IPS-18a (cell line): ENCODE measurements around the gene WNT5B.
"Not testable (repeated sequence)": the region's sequence is repeated elsewhere in the genome, so short reads cannot be mapped to it uniquely, and the experiment has no call there.

Source experiments
- H3K27ac ChIP-seq: one replicate; pipeline ENCODE4 v1.5.1; 2013; ENCODE audit warnings: low read length
- H3K27me3 ChIP-seq: one replicate; pipeline ENCODE4 v1.6.1; 2013; ENCODE audit warnings: mild to moderate bottlenecking, low read length; ENCODE audit not compliant: control insufficient read depth, insufficient read depth
- H3K36me3 ChIP-seq: one replicate; pipeline ENCODE4 v1.6.1; 2013; ENCODE audit warnings: low read depth, low read length; ENCODE audit not compliant: control insufficient read depth
- H3K4me1 ChIP-seq: one replicate; pipeline ENCODE4 v1.6.1; 2013; ENCODE audit warnings: low read depth, low read length; ENCODE audit not compliant: control insufficient read depth
- H3K4me3 ChIP-seq: one replicate; pipeline ENCODE4 v1.5.1; 2013; ENCODE audit warnings: low read length
- H3K9ac ChIP-seq: one replicate; pipeline ENCODE4 v1.6.1; 2013; ENCODE audit warnings: mild to moderate bottlenecking, low read length, moderate library complexity
- H3K9me3 ChIP-seq: one replicate; pipeline ENCODE4 v1.6.1; 2013; ENCODE audit warnings: low read depth, low read length; ENCODE audit not compliant: control insufficient read depth

The WNT5B gene

GRCh38 chr12:1591034-1591433, 38.0 kb upstream of the WNT5B start:
- Histone ChIP-seq H3K27me3 (peaks cover 85% of the 10 kb centered on the region), H3K4me3 (peak overlapping the region; percentile 59), H3K27ac (no peak overlapping the region), H3K36me3 (no peaks in the 10 kb centered on the region), H3K9me3 (no peaks in the 10 kb centered on the region), H3K9ac (peak overlapping the region; percentile 29), H3K4me1 (peaks cover 51% of the 10 kb centered on the region)

GRCh38 chr12:1591543-1591942, 37.5 kb upstream of the WNT5B start:
- Histone ChIP-seq H3K27me3 (peaks cover 85% of the 10 kb centered on the region), H3K9ac (no peak overlapping the region), H3K4me3 (peak overlapping the region; percentile 59), H3K9me3 (no peaks in the 10 kb centered on the region), H3K36me3 (no peaks in the 10 kb centered on the region), H3K4me1 (peaks cover 51% of the 10 kb centered on the region), H3K27ac (no peak overlapping the region)

GRCh38 chr12:1592444-1593173, 36.4 kb upstream of the WNT5B start:
- Histone ChIP-seq H3K27ac (no peak overlapping the region), H3K4me1 (peaks cover 47% of the 10 kb centered on the region), H3K27me3 (peaks cover 81% of the 10 kb centered on the region), H3K36me3 (no peaks in the 10 kb centered on the region), H3K4me3 (peak overlapping the region; percentile 62), H3K9me3 (no peaks in the 10 kb centered on the region), H3K9ac (no peak overlapping the region)

- Histone ChIP-seq H3K4me1 (peaks cover 40% of the 10 kb centered on the region), H3K9me3 (no peaks in the 10 kb centered on the region), H3K27me3 (peaks cover 75% of the 10 kb centered on the region), H3K27ac (no peak overlapping the region), H3K4me3 (peak overlapping the region; percentile 62), H3K9ac (no peak overlapping the region), H3K36me3 (no peaks in the 10 kb centered on the region)
These were observed 35.6 kb upstream of the WNT5B start for GRCh38 chr12:1593174-1594005.

- Histone ChIP-seq H3K9me3 (no peaks in the 10 kb centered on the region), H3K9ac (no peak overlapping the region), H3K4me3 (peak overlapping the region; percentile 62), H3K27me3 (peaks cover 70% of the 10 kb centered on the region), H3K36me3 (no peaks in the 10 kb centered on the region), H3K4me1 (peaks cover 35% of the 10 kb centered on the region), H3K27ac (no peak overlapping the region)
These were observed 35.1 kb upstream of the WNT5B start for GRCh38 chr12:1594006-1594260.

GRCh38 chr12:1594261-1595025, 34.6 kb upstream of the WNT5B start, which contains the start of gene FBXL14:
Gene FBXL14, minus strand, starts transcription at chr12:1594581. Its CDS starts 515 bp downstream, at chr12:1594066.
- no peaks in the 10 kb centered on the region for H3K36me3 ChIP-seq
- peak within 1 kb of the TSS; percentile 62 for H3K4me3 ChIP-seq
- H3K9ac ChIP-seq = no peak within 1 kb of the TSS
- peaks cover 33% of the 10 kb centered on the region for H3K4me1 ChIP-seq
- peaks cover 64% of the 10 kb centered on the region for H3K27me3 ChIP-seq
- H3K27ac ChIP-seq = no peak within 1 kb of the TSS
- H3K9me3 ChIP-seq = no peaks in the 10 kb centered on the region

- no peak overlapping the region for H3K27ac ChIP-seq
- H3K9me3 ChIP-seq = no peaks in the 10 kb centered on the region
- H3K9ac ChIP-seq = no peak overlapping the region
These were observed 33.9 kb upstream of the WNT5B start for GRCh38 chr12:1595026-1595561.

GRCh38 chr12:1595690-1596347, 33.2 kb upstream of the WNT5B start:
- Histone ChIP-seq H3K9me3 (no peaks in the 10 kb centered on the region), H3K4me1 (peaks cover 20% of the 10 kb centered on the region), H3K9ac (no peak overlapping the region), H3K27ac (no peak overlapping the region), H3K27me3 (peaks cover 53% of the 10 kb centered on the region), H3K4me3 (peak overlapping the region; percentile 55), H3K36me3 (no peaks in the 10 kb centered on the region)

More at GRCh38 chr12:1595026-1595561, 33.9 kb upstream of the WNT5B start:
- Histone ChIP-seq H3K4me3 (peak overlapping the region; percentile 55), H3K36me3 (no peaks in the 10 kb centered on the region), H3K4me1 (peaks cover 27% of the 10 kb centered on the region), H3K27me3 (peaks cover 58% of the 10 kb centered on the region)

- Histone ChIP-seq H3K9me3 (no peaks in the 10 kb centered on the region), H3K4me3 (no peak overlapping the region), H3K4me1 (peaks cover 6% of the 10 kb centered on the region), H3K9ac (no peak overlapping the region), H3K27me3 (peaks cover 32% of the 10 kb centered on the region), H3K27ac (no peak overlapping the region), H3K36me3 (no peaks in the 10 kb centered on the region)
These were observed 30.3 kb upstream of the WNT5B start for GRCh38 chr12:1598757-1599156.

- H3K36me3 ChIP-seq, H3K9ac ChIP-seq, H3K4me3 ChIP-seq, H3K9me3 ChIP-seq, H3K27ac ChIP-seq: not testable (repeated sequence)
- Histone ChIP-seq H3K4me1 (peaks cover 10% of the 10 kb centered on the region), H3K27me3 (peaks cover 35% of the 10 kb centered on the region)
These were observed 26.3 kb upstream of the WNT5B start for GRCh38 chr12:1602706-1603105.
